H9 (cell line): ENCODE results near the gene KIF26B. TPM values are rescaled to one million over a fixed set of nuclear protein-coding genes. Genes with fewer than 3 reads are reported as not detected.

Experiments
- DNase-seq: peaks from one replicate; pipeline ENCODE4 v3.0.0-alpha.2; 2017
- H2AFZ ChIP-seq: one replicate; pipeline ENCODE4 v1.6.1; 2013; ENCODE audit warnings: mild to moderate bottlenecking, low read length, control low read depth, moderate library complexity
- H2AK5ac ChIP-seq: 2 replicates; pipeline ENCODE4 v1.6.1; 2013; ENCODE audit warnings: low read length, control low read depth, mixed read lengths; ENCODE audit not compliant: insufficient read length
- H2BK120ac ChIP-seq: one replicate; pipeline ENCODE4 v1.6.1; 2013; ENCODE audit warnings: low read depth, mild to moderate bottlenecking, low read length, control low read depth, inconsistent platforms; ENCODE audit not compliant: poor library complexity, severe bottlenecking
- H2BK12ac ChIP-seq: 2 replicates; pipeline ENCODE4 v1.6.1; 2013; ENCODE audit warnings: low read length, control low read depth, mixed read lengths, low read depth; ENCODE audit not compliant: insufficient read length
- H2BK15ac ChIP-seq: 2 replicates; pipeline ENCODE4 v1.6.1; 2013; ENCODE audit warnings: low read depth, low read length, control low read depth
- H2BK20ac ChIP-seq: one replicate; pipeline ENCODE4 v1.6.1; 2013; ENCODE audit warnings: low read depth, mild to moderate bottlenecking, low read length, control low read depth, inconsistent platforms; ENCODE audit not compliant: poor library complexity, severe bottlenecking
- H2BK5ac ChIP-seq: 2 replicates; pipeline ENCODE4 v1.6.1; 2013; ENCODE audit warnings: low read length, control low read depth, mixed read lengths; ENCODE audit not compliant: insufficient read length
- H3K14ac ChIP-seq: 2 replicates; pipeline ENCODE4 v1.6.1; 2013; ENCODE audit warnings: low read length, control low read depth; ENCODE audit not compliant: insufficient read depth
- H3K18ac ChIP-seq: 2 replicates; pipeline ENCODE4 v1.6.1; 2013; ENCODE audit warnings: low read depth, mild to moderate bottlenecking, mixed read lengths, low read length, control low read depth; ENCODE audit not compliant: insufficient read length
- H3K23ac ChIP-seq: 2 replicates; pipeline ENCODE4 v1.6.1; 2013; ENCODE audit warnings: low read length, control low read depth, mixed read lengths, low read depth; ENCODE audit not compliant: insufficient read length
- H3K23me2 ChIP-seq: 2 replicates; pipeline ENCODE4 v1.6.1; 2013; ENCODE audit warnings: low read depth, mild to moderate bottlenecking, mixed read lengths, low read length, control low read depth; ENCODE audit not compliant: insufficient read length, poor library complexity, severe bottlenecking
- H3K27ac ChIP-seq: 2 replicates; pipeline ENCODE4 v1.5.1; 2013; ENCODE audit warnings: low read length, control low read depth, mixed read lengths, low read depth; ENCODE audit not compliant: insufficient read length
- H3K27me3 ChIP-seq: 2 replicates; pipeline ENCODE4 v1.6.1; 2013; ENCODE audit warnings: low read length, control low read depth, inconsistent platforms; ENCODE audit not compliant: insufficient read depth
- H3K4ac ChIP-seq: 2 replicates; pipeline ENCODE4 v1.6.1; 2013; ENCODE audit warnings: low read depth, mild to moderate bottlenecking, control low read depth, inconsistent platforms, low read length, moderate library complexity
- H3K4me1 ChIP-seq: 2 replicates; pipeline ENCODE4 v1.6.1; 2013; ENCODE audit warnings: low read length, control low read depth, inconsistent platforms; ENCODE audit not compliant: insufficient read depth
- H3K4me2 ChIP-seq: 2 replicates; pipeline ENCODE4 v1.6.1; 2013; ENCODE audit warnings: low read length, control low read depth, mixed read lengths; ENCODE audit not compliant: insufficient read length, insufficient read depth
- H3K56ac ChIP-seq: 2 replicates; pipeline ENCODE4 v1.6.1; 2013; ENCODE audit warnings: low read depth, mild to moderate bottlenecking, mixed read lengths, low read length, control low read depth; ENCODE audit not compliant: insufficient read length
- H3K79me1 ChIP-seq: 2 replicates; pipeline ENCODE4 v1.6.1; 2013; ENCODE audit warnings: low read depth, mild to moderate bottlenecking, moderate library complexity, low read length, control low read depth, inconsistent platforms; ENCODE audit not compliant: insufficient read depth, poor library complexity, severe bottlenecking
- H3K79me2 ChIP-seq: 2 replicates; pipeline ENCODE4 v1.6.1; 2013; ENCODE audit warnings: low read length, control low read depth, inconsistent platforms; ENCODE audit not compliant: insufficient read depth
- H3K9ac ChIP-seq: 2 replicates; pipeline ENCODE4 v1.6.1; 2013; ENCODE audit warnings: low read length, control low read depth, mixed read lengths; ENCODE audit not compliant: insufficient read length; ENCODE audit errors: extremely low read depth
- H3K9me3 ChIP-seq: one replicate; pipeline ENCODE4 v1.6.1; 2013; ENCODE audit warnings: low read depth, low read length, inconsistent platforms; ENCODE audit not compliant: control insufficient read depth
- H3T11ph ChIP-seq: one replicate; pipeline ENCODE4 v1.6.1; 2013; ENCODE audit warnings: mild to moderate bottlenecking, low read length, control low read depth, inconsistent platforms
- H4K20me1 ChIP-seq: one replicate; pipeline ENCODE4 v1.6.1; 2013; ENCODE audit not compliant: control insufficient read depth, insufficient read length, insufficient read depth
- H4K5ac ChIP-seq: 2 replicates; pipeline ENCODE4 v1.6.1; 2013; ENCODE audit warnings: low read depth, mild to moderate bottlenecking, mixed read lengths, low read length, control low read depth; ENCODE audit not compliant: insufficient read length
- H4K8ac ChIP-seq: replicated peaks from 2 replicates; pipeline ENCODE4 v1.6.1; 2013; ENCODE audit warnings: low read length, control low read depth, mixed read lengths, low read depth; ENCODE audit not compliant: insufficient read length
- H4K91ac ChIP-seq: 2 replicates; pipeline ENCODE4 v1.6.1; 2013; ENCODE audit warnings: low read depth, mild to moderate bottlenecking, moderate library complexity, mixed read lengths, low read length, control low read depth; ENCODE audit not compliant: insufficient read length
- H3K27ac Mint-ChIP-seq, 3 experiments: 2 replicates in 2 of 3; 3 replicates in 1 of 3; pipeline ENCODE4 v1.8.0; 2020 to 2021; ENCODE audit warnings: mixed read lengths in 3 of 3, mild to moderate bottlenecking in 1 of 3, moderate library complexity in 1 of 3
- H3K27me3 Mint-ChIP-seq: 2 replicates; pipeline ENCODE4 v1.8.0; 2021; ENCODE audit warnings: low read depth, mild to moderate bottlenecking, moderate library complexity, mixed read lengths
- H3K36me3 Mint-ChIP-seq, 3 experiments: 2 replicates in 2 of 3; 3 replicates in 1 of 3; pipeline ENCODE4 v1.8.0; 2020 to 2021; ENCODE audit warnings: low read depth in 3 of 3, mixed read lengths in 3 of 3; ENCODE audit not compliant: insufficient read depth in 1 of 3
- H3K4me1 Mint-ChIP-seq, 2 experiments: 2 replicates each; pipeline ENCODE4 v1.8.0; 2020; ENCODE audit warnings: mixed read lengths in 2 of 2
- H3K4me3 Mint-ChIP-seq, 2 experiments: 2 replicates in 1 of 2; 3 replicates in 1 of 2; pipeline ENCODE4 v1.8.0; 2020 to 2021; ENCODE audit warnings: mild to moderate bottlenecking in 2 of 2, mixed read lengths in 2 of 2, moderate library complexity in 1 of 2
- H3K9me3 Mint-ChIP-seq, 2 experiments: 2 replicates in 1 of 2; 3 replicates in 1 of 2; pipeline ENCODE4 v1.8.0; 2020; ENCODE audit warnings: mild to moderate bottlenecking in 2 of 2, mixed read lengths in 2 of 2, moderate library complexity in 1 of 2
- WGBS: extraction: QIAGEN DNeasy Blood & Tissue Kit; methylation state at CpG from one replicate; pipeline ENCODE4 v1.1.7; 2013; ENCODE audit warnings: missing lambda C conversion rate, low lambda C conversion rate, mixed read lengths; ENCODE audit not compliant: insufficient read length; ENCODE audit errors: extremely low coverage; 5-methylcytosine and 5-hydroxymethylcytosine counted together
- total RNA-seq: library from RNA; stranded (reverse); gene quantifications from 2 replicates; pipeline ENCODE4 v1.2.1, GENCODE V29; 2021
- TF ChIP-seq, protein P1 (sequence below): fragments of 200-600 bp; sonication (generic); conservative IDR thresholded peaks from 3 replicates; pipeline ENCODE4 v1.8.0; 2021; ENCODE audit warnings: antibody characterized with exemption, mild to moderate bottlenecking

Gene KIF26B
- total RNA-seq, 1 experiment from 2014 or later, result 0.13 TPM

DNA sequence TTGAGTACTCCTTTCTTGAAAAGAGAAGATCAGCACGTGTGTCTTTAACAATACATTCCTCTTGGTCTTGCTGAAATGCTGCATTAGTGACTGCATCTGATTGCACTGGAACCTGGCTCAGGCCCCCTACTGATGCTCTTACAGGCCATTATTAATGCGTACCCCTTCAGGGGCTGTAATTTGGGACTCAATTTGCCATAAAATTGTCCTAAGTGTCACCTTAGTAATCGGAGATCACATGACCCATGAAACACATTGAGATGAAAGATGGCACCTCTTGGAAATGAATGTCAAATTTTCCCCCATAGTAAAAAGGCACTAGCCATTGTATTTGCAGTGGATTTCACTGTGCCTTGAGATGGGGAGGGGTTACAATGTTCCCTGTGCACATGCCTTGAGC is 563.3 kb downstream of the KIF26B start:
- no peaks in the 10 kb centered on the region for H3K23me2 ChIP-seq
- H2AK5ac ChIP-seq, result no peak overlapping the region
- no peak overlapping the region for H3K27ac ChIP-seq
- Mint-ChIP-seq H3K4me1 (0 out of 4 replicates have a peak, but pooled peaks cover 0 to 2% of the 10 kb centered on the region in 2 experiments), H3K27ac (no peak overlapping the region), H3K36me3 (no peaks in the 10 kb centered on the region), H3K27me3 (peaks cover 2% of the 10 kb centered on the region), H3K9me3 (no peaks in the 10 kb centered on the region), H3K4me3 (no peak overlapping the region)
- H3K18ac ChIP-seq, result no peak overlapping the region
- H3K56ac ChIP-seq, result no peak overlapping the region
- H3K4me1 ChIP-seq, result no peaks in the 10 kb centered on the region
- DNase-seq, result no peak
- no peaks in the 10 kb centered on the region for H3K27me3 ChIP-seq
- H3K9ac ChIP-seq, result no peak overlapping the region
- no peak overlapping the region for H2BK5ac ChIP-seq
- H2BK15ac ChIP-seq, result no peak overlapping the region
- H3K4me2 ChIP-seq, result no peak overlapping the region
- no peak overlapping the region for H4K91ac ChIP-seq
- no peak overlapping the region for H3K4ac ChIP-seq
- H3K14ac ChIP-seq, result no peak overlapping the region
- TF ChIP-seq, protein P1, sequence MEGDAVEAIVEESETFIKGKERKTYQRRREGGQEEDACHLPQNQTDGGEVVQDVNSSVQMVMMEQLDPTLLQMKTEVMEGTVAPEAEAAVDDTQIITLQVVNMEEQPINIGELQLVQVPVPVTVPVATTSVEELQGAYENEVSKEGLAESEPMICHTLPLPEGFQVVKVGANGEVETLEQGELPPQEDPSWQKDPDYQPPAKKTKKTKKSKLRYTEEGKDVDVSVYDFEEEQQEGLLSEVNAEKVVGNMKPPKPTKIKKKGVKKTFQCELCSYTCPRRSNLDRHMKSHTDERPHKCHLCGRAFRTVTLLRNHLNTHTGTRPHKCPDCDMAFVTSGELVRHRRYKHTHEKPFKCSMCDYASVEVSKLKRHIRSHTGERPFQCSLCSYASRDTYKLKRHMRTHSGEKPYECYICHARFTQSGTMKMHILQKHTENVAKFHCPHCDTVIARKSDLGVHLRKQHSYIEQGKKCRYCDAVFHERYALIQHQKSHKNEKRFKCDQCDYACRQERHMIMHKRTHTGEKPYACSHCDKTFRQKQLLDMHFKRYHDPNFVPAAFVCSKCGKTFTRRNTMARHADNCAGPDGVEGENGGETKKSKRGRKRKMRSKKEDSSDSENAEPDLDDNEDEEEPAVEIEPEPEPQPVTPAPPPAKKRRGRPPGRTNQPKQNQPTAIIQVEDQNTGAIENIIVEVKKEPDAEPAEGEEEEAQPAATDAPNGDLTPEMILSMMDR, result no peak
- no peaks in the 10 kb centered on the region for H3K79me1 ChIP-seq
- WGBS, result no CpG with 5 or more reads among the region's 3 CpGs
- no peak overlapping the region for H4K8ac ChIP-seq
- no peak overlapping the region for H3T11ph ChIP-seq
- no peak overlapping the region for H2BK20ac ChIP-seq
- H4K20me1 ChIP-seq, result no peaks in the 10 kb centered on the region
- no peak overlapping the region for H2BK120ac ChIP-seq
- no peak overlapping the region for H3K23ac ChIP-seq
- no peaks in the 10 kb centered on the region for H3K79me2 ChIP-seq
- H3K9me3 ChIP-seq, result no peaks in the 10 kb centered on the region
- H2AFZ ChIP-seq, result no peak overlapping the region
- H4K5ac ChIP-seq, result no peak overlapping the region
- no peak overlapping the region for H2BK12ac ChIP-seq
